ENCODE measurements around the gene OR8G5.

- TF ChIP-seq CTCF (IDR thresholded peaks at IDR 0.05; ENCODE audit: insufficient read depth, low read depth, low read length) (no peak), EZH2 (IDR thresholded peaks at IDR 0.05; ENCODE audit: insufficient read depth, low read length) (no peak)
Measured at GRCh38 chr11:124238512-124238911, 17.7 kb upstream of the OR8G5 start.
